Right lobe of liver (tissue), 6 donors: ENCODE measurements around the gene PRLH. TPM values are rescaled to one million over a fixed set of nuclear protein-coding genes. Genes with fewer than 3 reads are reported as not detected.

Experiments used
- ATAC-seq, 4 donors: fragments of 200-7000 bp; cut with Tn5 transposase; one replicate each; pipeline ENCODE4 v1.9.1; 2020; ENCODE audit warnings: mild to moderate bottlenecking in 4 of 4, moderate library complexity in 4 of 4
- DNase-seq, 3 donors: peaks; one replicate each; pipeline ENCODE4 v3.0.0-alpha.2; 2020
- H3K27ac ChIP-seq, 3 donors: fragments of 200-600 bp; one replicate each; pipeline ENCODE4 v1.8.0; 2022
- H3K27me3 ChIP-seq, 2 donors: fragments of 200-600 bp; one replicate each; pipeline ENCODE4 v1.8.0; 2022
- H3K36me3 ChIP-seq, 4 donors: fragments of 200-600 bp; sonication (generic) in 1 of 4; one replicate each; pipeline versions ENCODE4 v1.5.1 to v1.8.0; 2017 to 2022; ENCODE audit warnings: control low read depth in 1 of 4
- H3K4me1 ChIP-seq, 4 donors: fragments of 200-600 bp; sonication (generic) in 1 of 4; one replicate each; pipeline versions ENCODE4 v1.5.1 to v1.8.0; 2017 to 2022; ENCODE audit warnings: control low read depth in 1 of 4
- H3K4me3 ChIP-seq, 3 donors: fragments of 200-600 bp; one replicate each; pipeline ENCODE4 v1.8.0; 2022
- H3K9me3 ChIP-seq, 4 donors: fragments of 200-600 bp; sonication (generic) in 1 of 4; one replicate each; pipeline versions ENCODE4 v1.5.1 to v1.8.0; 2017 to 2022; ENCODE audit warnings: control low read depth in 1 of 4
- POLR2A ChIP-seq: fragments of 450-650 bp; IDR thresholded peaks from one replicate; pipeline ENCODE4 v1.6.1; 2017; ENCODE audit warnings: antibody characterized with exemption, mild to moderate bottlenecking
- whole genome bisulfite sequencing: methylation state at CpG from one replicate; pipeline ENCODE4 v1.1.6; 2018; ENCODE audit warnings: low coverage, low lambda C conversion rate; ENCODE audit not compliant: insufficient coverage; ENCODE audit errors: missing lambda C conversion rate; 5-methylcytosine and 5-hydroxymethylcytosine counted together
- intact Hi-C, 2 donors: fragments of 100-400 bp; cut with DNase I; formaldehyde crosslinking; loops; one replicate each; pipeline versions ENCODE4 v1.11.2 to v1.14.1; 2022
- total RNA-seq, 6 experiments: library from RNA; depleted of rRNA in 2 of 6; stranded (reverse); fragments of >200 nt in 2 of 6; fragmentation: NEBNext Ultra II Directional in 3 of 6; extraction: Animal tissue kit (Norgen Biotek cat#: 25700) in 3 of 6; gene quantifications; one replicate each; pipeline versions ENCODE4 v1.1.0 to v1.2.4, GENCODE V29; 2016 to 2023
- TF ChIP-seq, protein P1 (sequence below), 4 donors: fragments of 200-600 bp in 3 of 4; fragments of 450-650 bp in 1 of 4; IDR thresholded peaks; one replicate each; pipeline versions ENCODE4 v1.5.1 to v1.8.0; 2016 to 2022; ENCODE audit warnings: antibody characterized with exemption in 4 of 4, mild to moderate bottlenecking in 2 of 4
- donor health status: DM: no; HTN: yes; CAD: no.
- donor health status: DM: no; HTN: no; CAD: no.
- donor health status: DM: no; HTN: no; CAD: no.
- donor health status: DM: no; HTN: yes; CAD: no.
- donor health status: DM: no; HTN: yes; CAD: no.

The PRLH gene
- total RNA-seq, 6 experiments from 2014 or later = not detected

DNA sequence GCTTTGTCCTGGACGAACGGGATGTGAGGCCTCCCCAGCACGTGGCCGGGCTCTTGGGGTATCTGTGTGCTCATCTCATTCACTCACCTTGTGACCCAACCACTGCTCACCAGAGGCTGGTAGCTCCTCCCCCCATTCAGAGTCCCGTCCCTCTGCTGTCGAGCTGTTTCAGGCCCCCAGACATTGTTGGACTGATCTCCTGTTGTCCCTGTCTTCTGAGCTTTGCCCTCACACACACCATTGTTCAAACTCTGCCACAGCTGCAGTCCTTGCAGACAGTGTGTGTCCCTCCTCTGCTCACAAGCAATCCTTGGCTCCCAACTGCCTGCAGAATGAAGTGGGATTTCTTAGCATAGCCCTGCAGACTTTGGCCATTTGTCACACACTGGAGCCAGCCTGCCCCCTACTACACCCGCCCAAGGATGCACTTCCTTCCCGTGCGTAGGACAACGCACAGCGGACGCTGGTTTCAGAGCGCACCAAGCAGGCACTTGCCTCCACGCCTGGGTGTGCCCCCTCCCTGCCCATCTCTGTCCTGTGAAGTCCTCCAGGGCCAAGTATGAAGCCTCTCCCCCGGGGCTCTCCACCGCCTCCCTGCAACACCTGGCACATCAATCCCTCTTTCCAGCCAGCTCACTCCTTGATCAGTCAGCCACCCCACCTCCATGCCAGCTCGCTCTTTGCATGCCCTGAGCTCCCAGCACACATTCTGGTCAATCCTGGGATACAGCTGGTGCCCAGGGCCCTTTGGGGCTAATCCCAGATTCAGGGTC lies 16.5 kb upstream of the PRLH start:
- DNase-seq (peak in 1 of 3 donors; percentile 77), ATAC-seq (peak in 3 of 4 donors; percentile 4 to 38 (median 8))
- WGBS = 56% methylated on average over 8 of the region's 17 CpGs
- TF ChIP-seq POLR2A = no peak
- TF ChIP-seq, protein P1, sequence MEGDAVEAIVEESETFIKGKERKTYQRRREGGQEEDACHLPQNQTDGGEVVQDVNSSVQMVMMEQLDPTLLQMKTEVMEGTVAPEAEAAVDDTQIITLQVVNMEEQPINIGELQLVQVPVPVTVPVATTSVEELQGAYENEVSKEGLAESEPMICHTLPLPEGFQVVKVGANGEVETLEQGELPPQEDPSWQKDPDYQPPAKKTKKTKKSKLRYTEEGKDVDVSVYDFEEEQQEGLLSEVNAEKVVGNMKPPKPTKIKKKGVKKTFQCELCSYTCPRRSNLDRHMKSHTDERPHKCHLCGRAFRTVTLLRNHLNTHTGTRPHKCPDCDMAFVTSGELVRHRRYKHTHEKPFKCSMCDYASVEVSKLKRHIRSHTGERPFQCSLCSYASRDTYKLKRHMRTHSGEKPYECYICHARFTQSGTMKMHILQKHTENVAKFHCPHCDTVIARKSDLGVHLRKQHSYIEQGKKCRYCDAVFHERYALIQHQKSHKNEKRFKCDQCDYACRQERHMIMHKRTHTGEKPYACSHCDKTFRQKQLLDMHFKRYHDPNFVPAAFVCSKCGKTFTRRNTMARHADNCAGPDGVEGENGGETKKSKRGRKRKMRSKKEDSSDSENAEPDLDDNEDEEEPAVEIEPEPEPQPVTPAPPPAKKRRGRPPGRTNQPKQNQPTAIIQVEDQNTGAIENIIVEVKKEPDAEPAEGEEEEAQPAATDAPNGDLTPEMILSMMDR (IDR thresholded peaks at IDR 0.05) = no peak
- H3K9me3 ChIP-seq = peaks cover 0 to 1% (median 0%) of the 10 kb centered on the region in 4 donors
- intact Hi-C loops = no loop called here
- no peak overlapping the region for H3K4me3 ChIP-seq
- peaks cover 0 to 21% (median 3%) of the 10 kb centered on the region in 4 donors for H3K36me3 ChIP-seq
- H3K27ac ChIP-seq = peak overlapping the region in 2 of 3 donors; percentile 91 to 97
- H3K27me3 ChIP-seq = no peaks in the 10 kb centered on the region
- H3K4me1 ChIP-seq = peaks cover 0 to 40% (median 20%) of the 10 kb centered on the region in 4 donors

DNA sequence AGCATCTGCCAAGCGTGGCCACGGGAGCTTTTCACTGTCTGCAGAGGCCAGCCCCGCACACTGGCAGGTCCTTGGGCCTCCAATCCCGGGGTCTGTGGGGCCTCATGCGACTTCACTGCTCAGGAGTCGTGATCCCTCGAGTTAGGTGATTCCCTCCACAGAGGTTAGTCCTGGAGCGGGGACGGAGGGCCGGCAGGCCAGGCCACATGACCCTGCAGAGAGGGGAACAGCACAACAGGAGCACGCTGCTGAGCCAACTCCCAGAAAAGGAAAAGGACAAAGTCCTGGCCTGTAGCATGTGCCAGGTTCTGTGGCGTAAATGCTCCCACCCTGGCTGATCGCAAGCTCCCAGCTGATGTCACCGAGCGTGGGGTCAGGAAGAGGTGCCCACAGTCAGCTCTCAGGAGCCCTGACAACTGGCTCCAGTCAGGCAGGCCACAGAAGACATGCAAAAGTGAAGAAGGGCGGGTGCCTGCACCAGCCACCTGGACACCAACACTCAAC lies 15.3 kb upstream of the PRLH start:
- no peaks in the 10 kb centered on the region for H3K27me3 ChIP-seq
- peaks cover 0 to 10% (median 0%) of the 10 kb centered on the region in 4 donors for H3K9me3 ChIP-seq
- DNase-seq = peak; percentile 86 to 96 (median 95)
- peak; percentile 83 to 93 (median 91) for ATAC-seq
- WGBS = 43% methylated on average over 4 of the region's 16 CpGs
- H3K27ac ChIP-seq = peak overlapping the region; percentile 70 to 97 (median 91)
- TF ChIP-seq, protein P1 (IDR thresholded peaks at IDR 0.05) = no peak
- TF ChIP-seq POLR2A = peak; percentile 18
- intact Hi-C loops = no loop called here
- no peak overlapping the region for H3K4me3 ChIP-seq
- H3K4me1 ChIP-seq = peaks cover 0 to 40% (median 20%) of the 10 kb centered on the region in 4 donors
- H3K36me3 ChIP-seq = peaks cover 0 to 13% (median 3%) of the 10 kb centered on the region in 4 donors

DNA sequence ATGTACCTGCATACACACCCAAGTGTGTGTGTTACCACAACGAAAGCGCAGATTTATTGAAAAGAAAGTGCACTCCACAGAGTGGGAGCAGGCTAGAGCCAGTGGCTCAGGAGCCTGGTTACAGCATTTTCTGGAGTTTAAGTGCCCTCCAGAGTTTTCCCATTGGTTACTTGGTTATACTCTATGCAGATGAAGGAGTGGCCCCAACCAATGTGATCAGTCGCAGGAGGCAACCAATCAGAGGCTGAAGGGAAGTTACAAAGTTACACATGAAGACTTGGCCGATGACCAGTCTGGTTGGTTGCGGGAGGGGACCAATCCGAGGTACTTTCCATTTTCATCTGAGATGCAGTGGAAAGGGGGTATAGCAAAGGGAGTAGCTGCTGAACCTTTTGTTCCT lies 13.5 kb upstream of the PRLH start:
- H3K36me3 ChIP-seq = peaks cover 0 to 13% (median 3%) of the 10 kb centered on the region in 4 donors
- ATAC-seq (no peak), DNase-seq (no peak)
- peak overlapping the region in 1 of 3 donors; percentile 97 for H3K27ac ChIP-seq
- 71% methylated on average over 5 of the region's 6 CpGs for WGBS
- H3K4me3 ChIP-seq = no peak overlapping the region
- H3K4me1 ChIP-seq = peaks cover 0 to 37% (median 15%) of the 10 kb centered on the region in 4 donors
- peaks cover 0 to 10% (median 0%) of the 10 kb centered on the region in 4 donors for H3K9me3 ChIP-seq
- TF ChIP-seq POLR2A = no peak
- TF ChIP-seq, protein P1 (IDR thresholded peaks at IDR 0.05) = no peak
- intact Hi-C loops = no loop called here
- H3K27me3 ChIP-seq = no peaks in the 10 kb centered on the region

DNA sequence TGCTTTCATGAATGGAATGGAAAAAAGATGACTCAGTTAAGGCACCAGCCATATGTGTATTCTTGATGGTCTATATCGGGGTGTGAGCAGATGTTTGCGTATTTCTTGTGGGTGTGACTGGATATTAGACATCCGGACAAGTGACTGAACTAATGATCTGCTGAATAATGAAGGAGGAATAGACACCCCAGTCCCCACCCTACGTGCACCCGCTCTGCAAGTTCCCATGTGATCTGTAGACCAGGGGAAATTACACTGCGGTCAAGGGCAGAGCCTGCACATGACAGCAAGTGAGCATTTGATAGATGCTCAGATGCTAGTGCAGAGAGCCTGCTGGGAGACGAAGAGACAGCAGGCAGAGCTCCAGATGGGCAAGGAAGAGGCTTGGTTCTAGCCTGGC lies 12.4 kb upstream of the PRLH start:
- Histone ChIP-seq H3K27me3 (no peaks in the 10 kb centered on the region), H3K27ac (no peak overlapping the region), H3K36me3 (peaks cover 0 to 13% (median 2%) of the 10 kb centered on the region in 4 donors), H3K9me3 (peaks cover 0 to 10% (median 0%) of the 10 kb centered on the region in 4 donors), H3K4me3 (no peak overlapping the region), H3K4me1 (peaks cover 0 to 26% (median 11%) of the 10 kb centered on the region in 4 donors)
- intact Hi-C loops = no loop called here
- 60% methylated on average over 5 of the region's 7 CpGs for WGBS
- ATAC-seq (no peak), DNase-seq (no peak)
- no peak for TF ChIP-seq POLR2A
- TF ChIP-seq, protein P1 (IDR thresholded peaks at IDR 0.05) = no peak
